Breast epithelium (tissue), 3 donors: Measurements from ENCODE around the gene RPS5.

ENCODE experiments used
- POLR2A ChIP-seq: fragments of 450-650 bp; IDR thresholded peaks from one replicate; pipeline ENCODE4 v1.6.1; 2016; ENCODE audit warnings: antibody characterized with exemption, mild to moderate bottlenecking, moderate library complexity
- TF ChIP-seq, protein P1 (sequence below), 3 donors: fragments of 450-650 bp; IDR thresholded peaks; one replicate each; pipeline ENCODE4 v1.5.1; 2016 to 2017; ENCODE audit warnings: antibody characterized with exemption in 3 of 3, mild to moderate bottlenecking in 3 of 3, moderate library complexity in 3 of 3

DNA sequence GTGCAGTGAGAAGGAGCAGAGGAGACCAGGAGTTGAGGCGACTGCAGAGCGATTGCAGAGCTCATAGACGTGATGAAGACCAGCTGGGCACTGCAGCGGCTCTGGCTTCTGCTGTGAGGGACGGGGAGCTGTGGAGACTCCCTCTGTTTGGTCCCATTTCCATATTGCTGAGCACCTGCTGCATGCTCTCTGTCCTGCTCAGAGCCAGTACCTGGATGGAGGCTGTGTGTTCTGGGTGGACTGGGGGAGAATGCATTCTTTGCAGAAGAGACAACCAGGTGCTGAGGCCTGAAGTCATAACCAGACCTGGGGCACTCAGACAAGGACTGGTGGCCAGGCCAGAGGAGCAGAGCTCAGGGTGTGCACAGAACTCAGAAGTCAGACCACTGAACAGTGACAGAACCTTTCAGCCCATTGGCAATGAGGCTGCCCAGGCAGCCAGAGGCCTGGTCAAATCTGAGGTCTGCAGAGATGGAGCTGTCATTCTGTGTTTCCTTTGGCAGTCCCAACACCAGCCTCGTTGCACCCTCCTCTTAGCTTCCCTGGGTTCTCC is 32.5 kb upstream of the RPS5 start:
- TF ChIP-seq, protein P1, sequence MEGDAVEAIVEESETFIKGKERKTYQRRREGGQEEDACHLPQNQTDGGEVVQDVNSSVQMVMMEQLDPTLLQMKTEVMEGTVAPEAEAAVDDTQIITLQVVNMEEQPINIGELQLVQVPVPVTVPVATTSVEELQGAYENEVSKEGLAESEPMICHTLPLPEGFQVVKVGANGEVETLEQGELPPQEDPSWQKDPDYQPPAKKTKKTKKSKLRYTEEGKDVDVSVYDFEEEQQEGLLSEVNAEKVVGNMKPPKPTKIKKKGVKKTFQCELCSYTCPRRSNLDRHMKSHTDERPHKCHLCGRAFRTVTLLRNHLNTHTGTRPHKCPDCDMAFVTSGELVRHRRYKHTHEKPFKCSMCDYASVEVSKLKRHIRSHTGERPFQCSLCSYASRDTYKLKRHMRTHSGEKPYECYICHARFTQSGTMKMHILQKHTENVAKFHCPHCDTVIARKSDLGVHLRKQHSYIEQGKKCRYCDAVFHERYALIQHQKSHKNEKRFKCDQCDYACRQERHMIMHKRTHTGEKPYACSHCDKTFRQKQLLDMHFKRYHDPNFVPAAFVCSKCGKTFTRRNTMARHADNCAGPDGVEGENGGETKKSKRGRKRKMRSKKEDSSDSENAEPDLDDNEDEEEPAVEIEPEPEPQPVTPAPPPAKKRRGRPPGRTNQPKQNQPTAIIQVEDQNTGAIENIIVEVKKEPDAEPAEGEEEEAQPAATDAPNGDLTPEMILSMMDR (IDR thresholded peaks at IDR 0.05): no peak
- no peak for TF ChIP-seq POLR2A
